Activated T-cell treated with anti-CD3 and anti-CD28 coated beads, Interleukin-2, amount 50 U/mL, for 72 hours (primary cell): ENCODE results near the gene SMIM20. TPM values are rescaled to one million over a fixed set of nuclear protein-coding genes. Genes with fewer than 3 reads are reported as not detected.

ENCODE experiments used
- ATAC-seq, 2 donors: fragments of 150-1000 bp; cut with Tn5 transposase; replicated peaks in 1 of 2; 2 replicates each; pipeline ENCODE4 v1.10.0; 2021; ENCODE audit warnings: moderate library complexity in 2 of 2, mild to moderate bottlenecking in 1 of 2
- DNase-seq, 2 donors: peaks; one replicate each; pipeline ENCODE4 v3.0.0; 2021 to 2022; ENCODE audit warnings: mixed read lengths in 1 of 2
- H3K27ac Mint-ChIP-seq: one replicate; pipeline ENCODE4 v1.8.0; 2022; ENCODE audit warnings: mild to moderate bottlenecking, moderate library complexity, mixed read lengths
- H3K27me3 Mint-ChIP-seq: one replicate; pipeline ENCODE4 v1.8.0; 2022; ENCODE audit warnings: low read depth, mixed read lengths
- H3K36me3 Mint-ChIP-seq, 2 donors: one replicate each; pipeline ENCODE4 v1.8.0; 2022; ENCODE audit warnings: mixed read lengths in 2 of 2, mild to moderate bottlenecking in 1 of 2; ENCODE audit not compliant: insufficient read depth in 2 of 2
- H3K4me1 Mint-ChIP-seq: one replicate; pipeline ENCODE4 v1.8.0; 2022; ENCODE audit warnings: low read depth, mixed read lengths
- H3K4me3 Mint-ChIP-seq, 2 donors: one replicate each; pipeline ENCODE4 v1.8.0; 2022; ENCODE audit warnings: mild to moderate bottlenecking in 2 of 2, mixed read lengths in 2 of 2, moderate library complexity in 2 of 2
- H3K9me3 Mint-ChIP-seq, 2 donors: one replicate each; pipeline ENCODE4 v1.8.0; 2022; ENCODE audit warnings: mixed read lengths in 2 of 2
- total RNA-seq, 2 donors: library from RNA; stranded (reverse); gene quantifications; one replicate each; pipeline ENCODE4 v1.2.3, GENCODE V29; 2022

The SMIM20 gene
- total RNA-seq, 2 donors from 2014 or later = 24.1 to 33.9 TPM

- Mint-ChIP-seq H3K4me1 (peaks cover 25% of the 10 kb centered on the region), H3K27ac (peak overlapping the region; percentile 75)
Observed at GRCh38 chr4:25939330-25939729, 25.3 kb downstream of the SMIM20 start.

GRCh38 chr4:25941457-25942221 lies 27.6 kb downstream of the SMIM20 start:
- Mint-ChIP-seq H3K36me3 (peaks cover 2 to 10% of the 10 kb centered on the region in 2 donors), H3K27ac (peak overlapping the region; percentile 4), H3K4me3 (no peak overlapping the region), H3K4me1 (peaks cover 25% of the 10 kb centered on the region), H3K9me3 (peaks cover 0 to 2% of the 10 kb centered on the region in 2 donors), H3K27me3 (peaks cover 44% of the 10 kb centered on the region)
- DNase-seq (no peak), ATAC-seq (no peak)

More at GRCh38 chr4:25939330-25939729, 25.3 kb downstream of the SMIM20 start:
- ATAC-seq (no peak), DNase-seq (no peak)
- Mint-ChIP-seq H3K4me3 (peak overlapping the region; percentile 61 to 63), H3K36me3 (peaks cover 2 to 10% of the 10 kb centered on the region in 2 donors), H3K27me3 (peaks cover 24% of the 10 kb centered on the region), H3K9me3 (peaks cover 0 to 2% of the 10 kb centered on the region in 2 donors)

GRCh38 chr4:25943312-25943711 lies 29.3 kb downstream of the SMIM20 start:
- H3K27ac Mint-ChIP-seq = no peak overlapping the region
- peaks cover 0 to 2% of the 10 kb centered on the region in 2 donors for H3K9me3 Mint-ChIP-seq
- no peak for ATAC-seq
- DNase-seq = no peak
- H3K4me1 Mint-ChIP-seq = peaks cover 16% of the 10 kb centered on the region
- no peak overlapping the region for H3K4me3 Mint-ChIP-seq
- peaks cover 52% of the 10 kb centered on the region for H3K27me3 Mint-ChIP-seq
- H3K36me3 Mint-ChIP-seq = peaks cover 2 to 10% of the 10 kb centered on the region in 2 donors

GRCh38 chr4:25943805-25944204 lies 29.8 kb downstream of the SMIM20 start:
- peaks cover 0 to 2% of the 10 kb centered on the region in 2 donors for H3K9me3 Mint-ChIP-seq
- no peak for DNase-seq
- ATAC-seq = no peak

GRCh38 chr4:25948051-25948450 lies 34.0 kb downstream of the SMIM20 start:
- no peak for ATAC-seq
- Mint-ChIP-seq H3K4me3 (no peak overlapping the region), H3K36me3 (no peaks in the 10 kb centered on the region), H3K4me1 (peaks cover 15% of the 10 kb centered on the region), H3K27ac (no peak overlapping the region), H3K27me3 (peaks cover 62% of the 10 kb centered on the region), H3K9me3 (no peaks in the 10 kb centered on the region)
- no peak for DNase-seq

More at GRCh38 chr4:25943805-25944204, 29.8 kb downstream of the SMIM20 start:
- Mint-ChIP-seq H3K27ac (no peak overlapping the region), H3K27me3 (peaks cover 56% of the 10 kb centered on the region), H3K4me1 (peaks cover 12% of the 10 kb centered on the region), H3K4me3 (no peak overlapping the region), H3K36me3 (peaks cover 1 to 10% of the 10 kb centered on the region in 2 donors)

- Mint-ChIP-seq H3K36me3 (no peaks in the 10 kb centered on the region), H3K27me3 (peaks cover 65% of the 10 kb centered on the region), H3K9me3 (no peaks in the 10 kb centered on the region), H3K4me3 (no peak overlapping the region), H3K27ac (no peak overlapping the region), H3K4me1 (peaks cover 15% of the 10 kb centered on the region)
- DNase-seq (no peak), ATAC-seq (no peak)
Observed at GRCh38 chr4:25949173-25949748, 35.2 kb downstream of the SMIM20 start.

- Mint-ChIP-seq H3K36me3 (no peaks in the 10 kb centered on the region), H3K4me1 (peaks cover 15% of the 10 kb centered on the region), H3K4me3 (no peak overlapping the region), H3K27ac (no peak overlapping the region), H3K9me3 (no peaks in the 10 kb centered on the region), H3K27me3 (peaks cover 60% of the 10 kb centered on the region)
- DNase-seq = no peak
- ATAC-seq = no peak
Observed at GRCh38 chr4:25949994-25950393, 36.0 kb downstream of the SMIM20 start.

- Mint-ChIP-seq H3K4me1 (peaks cover 15% of the 10 kb centered on the region), H3K27ac (no peak overlapping the region), H3K36me3 (no peaks in the 10 kb centered on the region), H3K4me3 (peak overlapping the region; percentile 0 to 38), H3K27me3 (peaks cover 53% of the 10 kb centered on the region), H3K9me3 (no peaks in the 10 kb centered on the region)
- ATAC-seq = peak in 1 of 2 donors; percentile 15
- no peak for DNase-seq
Observed at GRCh38 chr4:25950461-25951389, 36.7 kb downstream of the SMIM20 start.

GRCh38 chr4:25951390-25951952 lies 37.5 kb downstream of the SMIM20 start:
- Mint-ChIP-seq H3K27ac (no peak overlapping the region), H3K4me1 (peaks cover 15% of the 10 kb centered on the region), H3K27me3 (peaks cover 46% of the 10 kb centered on the region), H3K36me3 (no peaks in the 10 kb centered on the region), H3K4me3 (peak overlapping the region; percentile 14 to 38), H3K9me3 (peaks cover 1 to 3% of the 10 kb centered on the region in 2 donors)
- ATAC-seq = peak; percentile 37 to 59
- no peak for DNase-seq

- peaks cover 15% of the 10 kb centered on the region for H3K4me1 Mint-ChIP-seq
- DNase-seq = no peak
- ATAC-seq = no peak
- H3K27me3 Mint-ChIP-seq = peaks cover 46% of the 10 kb centered on the region
- H3K36me3 Mint-ChIP-seq = no peaks in the 10 kb centered on the region
- peaks cover 2 to 4% of the 10 kb centered on the region in 2 donors for H3K9me3 Mint-ChIP-seq
- no peak overlapping the region for H3K4me3 Mint-ChIP-seq
- H3K27ac Mint-ChIP-seq = no peak overlapping the region
Observed at GRCh38 chr4:25953740-25954139, 39.7 kb downstream of the SMIM20 start.

- H3K27ac Mint-ChIP-seq = no peak overlapping the region
- no peak for DNase-seq
- ATAC-seq = peak in 1 of 2 donors; percentile 38
- no peak overlapping the region for H3K4me3 Mint-ChIP-seq
- H3K4me1 Mint-ChIP-seq = peaks cover 15% of the 10 kb centered on the region
- H3K9me3 Mint-ChIP-seq = peaks cover 2 to 4% of the 10 kb centered on the region in 2 donors
- H3K27me3 Mint-ChIP-seq = peaks cover 39% of the 10 kb centered on the region
- H3K36me3 Mint-ChIP-seq = no peaks in the 10 kb centered on the region
Observed at GRCh38 chr4:25954293-25954904, 40.4 kb downstream of the SMIM20 start.

- no peak for DNase-seq
- Mint-ChIP-seq H3K36me3 (no peaks in the 10 kb centered on the region), H3K4me3 (no peak overlapping the region), H3K27ac (no peak overlapping the region), H3K4me1 (peaks cover 15% of the 10 kb centered on the region), H3K9me3 (peaks cover 2 to 4% of the 10 kb centered on the region in 2 donors), H3K27me3 (peaks cover 27% of the 10 kb centered on the region)
- ATAC-seq = no peak
Observed at GRCh38 chr4:25955705-25956104, 41.7 kb downstream of the SMIM20 start.
